ENCODE measurements around the gene MALL.
"Not testable (repeated sequence)": the region's sequence is repeated elsewhere in the genome, so short reads cannot be mapped to it uniquely, and the experiment has no call there.

The MALL gene

GRCh38 chr2:110115291-110116032 lies at the start of gene MALL:
Gene MALL (minus strand): TSS chr2:110115822. CDS start chr2:110115792, 30 bp downstream.
- Mint-ChIP-seq H3K27ac (no peak within 1 kb of the TSS), H3K27me3 (peaks cover 72% of the 10 kb centered on the region), H3K4me3 (no peak within 1 kb of the TSS), H3K4me1 (peaks cover 2% of the 10 kb centered on the region), H3K36me3 (ENCODE audit: low read depth) (no peaks in the 10 kb centered on the region), H3K9me3 (peaks cover 11% of the 10 kb centered on the region)
- ATAC-seq (peak; percentile 55), DNase-seq (no peak)

- DNase-seq (no peak), ATAC-seq (peak; percentile 54)
- no peak overlapping the region for H3K27ac Mint-ChIP-seq
- peaks cover 4% of the 10 kb centered on the region for H3K27me3 Mint-ChIP-seq
- H3K4me3 Mint-ChIP-seq, result no peak overlapping the region
- peaks cover 17% of the 10 kb centered on the region for H3K9me3 Mint-ChIP-seq
- H3K4me1 Mint-ChIP-seq, result peaks cover 23% of the 10 kb centered on the region
- H3K36me3 Mint-ChIP-seq (ENCODE audit: low read depth), result peaks cover 10% of the 10 kb centered on the region
Measured at GRCh38 chr2:110157153-110157793, 41.7 kb upstream of the MALL start.

- H3K36me3 Mint-ChIP-seq (ENCODE audit: low read depth), result peaks cover 10% of the 10 kb centered on the region
- not testable (repeated sequence) for ATAC-seq, H3K27me3 Mint-ChIP-seq, DNase-seq, H3K27ac Mint-ChIP-seq, H3K4me3 Mint-ChIP-seq
- peaks cover 27% of the 10 kb centered on the region for H3K4me1 Mint-ChIP-seq
- peaks cover 17% of the 10 kb centered on the region for H3K9me3 Mint-ChIP-seq
Measured at GRCh38 chr2:110154828-110155227, 39.2 kb upstream of the MALL start.

- not testable (repeated sequence) for H3K27me3 Mint-ChIP-seq, ATAC-seq
Measured at GRCh38 chr2:110154188-110154587, 38.6 kb upstream of the MALL start.

GRCh38 chr2:110153416-110153815 lies 37.8 kb upstream of the MALL start:
- ATAC-seq, result no peak
- Mint-ChIP-seq H3K27ac (no peak overlapping the region), H3K4me3 (no peak overlapping the region), H3K4me1 (peaks cover 38% of the 10 kb centered on the region), H3K9me3 (peaks cover 17% of the 10 kb centered on the region), H3K27me3 (peaks cover 4% of the 10 kb centered on the region), H3K36me3 (ENCODE audit: low read depth) (peaks cover 10% of the 10 kb centered on the region)
- DNase-seq, result no peak

More at GRCh38 chr2:110154188-110154587, 38.6 kb upstream of the MALL start:
- not testable (repeated sequence) for DNase-seq, H3K27ac Mint-ChIP-seq, H3K4me3 Mint-ChIP-seq
- Mint-ChIP-seq H3K36me3 (ENCODE audit: low read depth) (peaks cover 10% of the 10 kb centered on the region), H3K4me1 (peaks cover 34% of the 10 kb centered on the region), H3K9me3 (peaks cover 17% of the 10 kb centered on the region)

- peaks cover 21% of the 10 kb centered on the region for H3K9me3 Mint-ChIP-seq
- peaks cover 10% of the 10 kb centered on the region for H3K36me3 Mint-ChIP-seq (ENCODE audit: low read depth)
- H3K27ac Mint-ChIP-seq, result no peak overlapping the region
- H3K27me3 Mint-ChIP-seq, result peaks cover 4% of the 10 kb centered on the region
- no peak for ATAC-seq
- H3K4me3 Mint-ChIP-seq, result no peak overlapping the region
- peaks cover 40% of the 10 kb centered on the region for H3K4me1 Mint-ChIP-seq
- no peak for DNase-seq
Measured at GRCh38 chr2:110152943-110153342, 37.3 kb upstream of the MALL start.

- peak overlapping the region; percentile 92 for H3K27ac Mint-ChIP-seq
- peaks cover 9% of the 10 kb centered on the region for H3K36me3 Mint-ChIP-seq (ENCODE audit: low read depth)
- ATAC-seq (peak; percentile 85), DNase-seq (no peak)
- peaks cover 2% of the 10 kb centered on the region for H3K27me3 Mint-ChIP-seq
- peaks cover 18% of the 10 kb centered on the region for H3K9me3 Mint-ChIP-seq
- peaks cover 51% of the 10 kb centered on the region for H3K4me1 Mint-ChIP-seq
- no peak overlapping the region for H3K4me3 Mint-ChIP-seq
Measured at GRCh38 chr2:110149330-110150220, 34.0 kb upstream of the MALL start.

GRCh38 chr2:110146945-110147332 lies 31.3 kb upstream of the MALL start:
- Mint-ChIP-seq H3K4me3 (no peak overlapping the region), H3K27ac (no peak overlapping the region), H3K9me3 (peaks cover 6% of the 10 kb centered on the region), H3K36me3 (ENCODE audit: low read depth) (peaks cover 2% of the 10 kb centered on the region), H3K27me3 (no peaks in the 10 kb centered on the region), H3K4me1 (peaks cover 42% of the 10 kb centered on the region)
- DNase-seq (no peak), ATAC-seq (no peak)

GRCh38 chr2:110146183-110146944 lies 30.7 kb upstream of the MALL start:
- Mint-ChIP-seq H3K9me3 (peaks cover 6% of the 10 kb centered on the region), H3K27me3 (no peaks in the 10 kb centered on the region), H3K27ac (no peak overlapping the region), H3K36me3 (ENCODE audit: low read depth) (peaks cover 2% of the 10 kb centered on the region), H3K4me3 (no peak overlapping the region), H3K4me1 (peaks cover 42% of the 10 kb centered on the region)
- ATAC-seq (no peak), DNase-seq (no peak)

- H3K4me3 Mint-ChIP-seq, result no peak overlapping the region
- no peak overlapping the region for H3K27ac Mint-ChIP-seq
- H3K27me3 Mint-ChIP-seq, result no peaks in the 10 kb centered on the region
- H3K36me3 Mint-ChIP-seq (ENCODE audit: low read depth), result peaks cover 2% of the 10 kb centered on the region
- H3K9me3 Mint-ChIP-seq, result peaks cover 6% of the 10 kb centered on the region
- peak; percentile 49 for ATAC-seq
- H3K4me1 Mint-ChIP-seq, result peaks cover 29% of the 10 kb centered on the region
- no peak for DNase-seq
Measured at GRCh38 chr2:110143982-110144381, 28.4 kb upstream of the MALL start.

- Mint-ChIP-seq H3K4me3 (no peak overlapping the region), H3K9me3 (no peaks in the 10 kb centered on the region), H3K27ac (no peak overlapping the region), H3K27me3 (no peaks in the 10 kb centered on the region), H3K4me1 (peaks cover 5% of the 10 kb centered on the region), H3K36me3 (ENCODE audit: low read depth) (peaks cover 2% of the 10 kb centered on the region)
- no peak for ATAC-seq
- no peak for DNase-seq
Measured at GRCh38 chr2:110140401-110140800, 24.8 kb upstream of the MALL start.

GRCh38 chr2:110134025-110134424 lies 18.4 kb upstream of the MALL start:
- H3K36me3 Mint-ChIP-seq (ENCODE audit: low read depth), result peaks cover 14% of the 10 kb centered on the region
- H3K27ac Mint-ChIP-seq, result no peak overlapping the region
- ATAC-seq (no peak), DNase-seq (no peak)
- H3K27me3 Mint-ChIP-seq, result no peaks in the 10 kb centered on the region
- H3K4me1 Mint-ChIP-seq, result peaks cover 11% of the 10 kb centered on the region
- peaks cover 25% of the 10 kb centered on the region for H3K9me3 Mint-ChIP-seq
- no peak overlapping the region for H3K4me3 Mint-ChIP-seq

- no peak overlapping the region for H3K27ac Mint-ChIP-seq
- no peak for DNase-seq
- H3K4me3 Mint-ChIP-seq, result no peak overlapping the region
- H3K27me3 Mint-ChIP-seq, result no peaks in the 10 kb centered on the region
- peaks cover 25% of the 10 kb centered on the region for H3K9me3 Mint-ChIP-seq
- ATAC-seq, result no peak
- peaks cover 12% of the 10 kb centered on the region for H3K4me1 Mint-ChIP-seq
- H3K36me3 Mint-ChIP-seq (ENCODE audit: low read depth), result peaks cover 11% of the 10 kb centered on the region
Measured at GRCh38 chr2:110131166-110131565, 15.5 kb upstream of the MALL start.

GRCh38 chr2:110130757-110131156 lies 15.1 kb upstream of the MALL start:
- Mint-ChIP-seq H3K4me1 (peaks cover 16% of the 10 kb centered on the region), H3K36me3 (ENCODE audit: low read depth) (peaks cover 11% of the 10 kb centered on the region), H3K27me3 (no peaks in the 10 kb centered on the region), H3K27ac (no peak overlapping the region), H3K4me3 (no peak overlapping the region), H3K9me3 (peaks cover 25% of the 10 kb centered on the region)
- DNase-seq (no peak), ATAC-seq (no peak)
